H1 (cell line): ENCODE measurements around the gene EPB41L4B. TPM values are rescaled to one million over a fixed set of nuclear protein-coding genes. Genes with fewer than 3 reads are reported as not detected.

Experiments
- CTCF ChIA-PET: fragments of 300-600 bp; sonication (Branson Sonifier 250); formaldehyde crosslinking; loops from one replicate; lab custom pipeline; 2021; ENCODE audit not compliant: partially characterized antibody; lab: Charles Lee
- POLR2A ChIA-PET: fragments of 300-600 bp; sonication (Branson Sonifier 250); formaldehyde crosslinking; loops from one replicate; lab custom pipeline; 2021; ENCODE audit warnings: inconsistent platforms; ENCODE audit not compliant: partially characterized antibody; lab: Charles Lee
- DNase-seq, 2 experiments: peaks; one replicate each; pipeline versions ENCODE4 v3.0.0 to v3.0.0-alpha.2; 2010 to 2022; ENCODE audit warnings: low spot score in 2 of 2, low read depth in 1 of 2, mixed read lengths in 1 of 2
- FAIRE-seq: peaks from 2 replicates; lab custom pipeline; 2011; peaks lifted over from hg19 to GRCh38; lab: Jason Lieb, UNC
- H2AFZ ChIP-seq: 2 replicates; pipeline ENCODE4 v1.8.1; 2012; ENCODE audit warnings: low read length, inconsistent platforms
- H2AK5ac ChIP-seq: 2 replicates; pipeline ENCODE4 v1.6.1; 2013; ENCODE audit warnings: low read depth, low read length
- H2BK120ac ChIP-seq: replicated peaks from 2 replicates; pipeline ENCODE3; 2013; ENCODE audit warnings: low read depth, low read length, inconsistent platforms
- H2BK12ac ChIP-seq: 2 replicates; pipeline ENCODE4 v1.6.1; 2013; ENCODE audit warnings: low read depth, low read length
- H2BK15ac ChIP-seq: 2 replicates; pipeline ENCODE4 v1.6.1; 2013; ENCODE audit warnings: low read length
- H2BK20ac ChIP-seq: 2 replicates; pipeline ENCODE4 v1.6.1; 2013; ENCODE audit warnings: low read length
- H2BK5ac ChIP-seq: 2 replicates; pipeline ENCODE4 v1.6.1; 2013; ENCODE audit warnings: low read depth, low read length
- H3K14ac ChIP-seq: 2 replicates; pipeline ENCODE4 v1.6.1; 2013; ENCODE audit warnings: inconsistent platforms; ENCODE audit not compliant: insufficient read length
- H3K18ac ChIP-seq: 2 replicates; pipeline ENCODE4 v1.6.1; 2013; ENCODE audit warnings: low read length; ENCODE audit errors: extremely low read depth
- H3K23ac ChIP-seq: 2 replicates; pipeline ENCODE4 v1.6.1; 2013; ENCODE audit warnings: inconsistent platforms; ENCODE audit not compliant: insufficient read length
- H3K23me2 ChIP-seq: 2 replicates; pipeline ENCODE4 v1.6.1; 2013; ENCODE audit warnings: low read depth, low read length
- H3K27ac ChIP-seq: 2 replicates; pipeline ENCODE4 v1.6.1; 2011; ENCODE audit warnings: low read depth, low read length, inconsistent platforms
- H3K27me3 ChIP-seq, 4 experiments: replicated peaks in 1 of 4; 1 replicate in 1 of 4; 2 replicates in 3 of 4; pipeline versions ENCODE4 v1.6.1 to v1.8.1; 2011 to 2013; ENCODE audit warnings: low read length in 3 of 4, mild to moderate bottlenecking in 3 of 4, inconsistent platforms in 2 of 4, mixed read lengths in 2 of 4, moderate library complexity in 1 of 4; ENCODE audit not compliant: control insufficient read depth in 3 of 4, insufficient read depth in 3 of 4; ENCODE audit errors: extremely low read depth in 1 of 4
- H3K36me3 ChIP-seq, 4 experiments: 2 replicates each; pipeline versions ENCODE4 v1.6.1 to v1.8.1; 2011 to 2013; ENCODE audit warnings: mild to moderate bottlenecking in 4 of 4, low read length in 3 of 4, moderate library complexity in 2 of 4, control low read depth in 1 of 4, inconsistent platforms in 1 of 4; ENCODE audit not compliant: insufficient read depth in 4 of 4, control insufficient read depth in 2 of 4
- H3K4ac ChIP-seq: replicated peaks from 2 replicates; pipeline ENCODE3; 2013; ENCODE audit warnings: low read length, low read depth, mixed read lengths, inconsistent platforms; ENCODE audit not compliant: insufficient read length
- H3K4me1 ChIP-seq, 4 experiments: replicated peaks in 1 of 4; 1 replicate in 1 of 4; 2 replicates in 3 of 4; pipeline versions ENCODE4 v1.6.1 to v1.8.1; 2011 to 2013; ENCODE audit warnings: low read length in 3 of 4, inconsistent platforms in 2 of 4, mixed read lengths in 1 of 4; ENCODE audit not compliant: insufficient read depth in 4 of 4, control insufficient read depth in 3 of 4
- H3K4me2 ChIP-seq, 2 experiments: 2 replicates each; pipeline versions ENCODE4 v1.6.1 to v1.8.1; 2011 to 2013; ENCODE audit warnings: low read depth in 2 of 2, low read length in 2 of 2, control low read depth in 1 of 2, inconsistent platforms in 1 of 2, mild to moderate bottlenecking in 1 of 2; ENCODE audit not compliant: insufficient read depth in 1 of 2
- H3K4me3 ChIP-seq, 4 experiments: fragments of 200-600, 300-600 bp in 1 of 4; sonication (generic), shearing (Covaris generic), sonication (Bioruptor Twin) in 1 of 4; 2 replicates each; pipeline versions ENCODE4 v1.5.1 to v1.8.1; 2011 to 2016; ENCODE audit warnings: low read length in 4 of 4, low read depth in 3 of 4, control low read depth in 2 of 4, inconsistent platforms in 2 of 4, mild to moderate bottlenecking in 2 of 4, mixed read lengths in 1 of 4, moderate library complexity in 1 of 4; ENCODE audit not compliant: insufficient read depth in 2 of 4; ENCODE audit errors: extremely low read depth in 1 of 4
- H3K56ac ChIP-seq: replicated peaks from 2 replicates; pipeline ENCODE3; 2013; ENCODE audit warnings: low read depth, mild to moderate bottlenecking, mixed read lengths, low read length, inconsistent platforms; ENCODE audit not compliant: insufficient read length
- H3K79me1 ChIP-seq: 2 replicates; pipeline ENCODE4 v1.6.1; 2013; ENCODE audit warnings: low read depth, low read length, control low read depth
- H3K79me2 ChIP-seq, 2 experiments: 2 replicates each; pipeline versions ENCODE4 v1.6.1 to v1.8.1; 2012 to 2013; ENCODE audit warnings: low read length in 2 of 2, mild to moderate bottlenecking in 2 of 2, inconsistent platforms in 1 of 2; ENCODE audit not compliant: insufficient read depth in 2 of 2, control insufficient read depth in 1 of 2
- H3K9ac ChIP-seq, 4 experiments: replicated peaks in 1 of 4; 1 replicate in 1 of 4; 2 replicates in 3 of 4; pipeline versions ENCODE4 v1.6.1 to v1.8.1; 2011 to 2013; ENCODE audit warnings: low read depth in 3 of 4, low read length in 3 of 4, control low read depth in 2 of 4, mild to moderate bottlenecking in 2 of 4, moderate library complexity in 2 of 4, inconsistent platforms in 1 of 4; ENCODE audit errors: extremely low read depth in 1 of 4
- H3K9me3 ChIP-seq, 2 experiments: 2 replicates each; pipeline versions ENCODE4 v1.6.1 to v1.8.1; 2012 to 2013; ENCODE audit warnings: mild to moderate bottlenecking in 2 of 2, moderate library complexity in 2 of 2, control low read depth in 1 of 2, inconsistent platforms in 1 of 2, low read depth in 1 of 2, low read length in 1 of 2, mixed read lengths in 1 of 2; ENCODE audit not compliant: insufficient read depth in 2 of 2
- H4K20me1 ChIP-seq, 2 experiments: replicated peaks in 1 of 2; 2 replicates each; pipeline versions ENCODE3 to v1.8.1; 2011 to 2013; ENCODE audit warnings: inconsistent platforms in 2 of 2, low read length in 2 of 2, mild to moderate bottlenecking in 1 of 2; ENCODE audit not compliant: insufficient read depth in 2 of 2, control insufficient read depth in 1 of 2
- H4K5ac ChIP-seq: 2 replicates; pipeline ENCODE4 v1.6.1; 2013; ENCODE audit warnings: low read length, low read depth, mixed read lengths, inconsistent platforms; ENCODE audit not compliant: insufficient read length
- H4K8ac ChIP-seq: 2 replicates; pipeline ENCODE4 v1.8.0; 2013; ENCODE audit warnings: mild to moderate bottlenecking, moderate library complexity, low read length, inconsistent platforms; ENCODE audit not compliant: insufficient read depth; ENCODE audit errors: extremely low read depth
- H4K91ac ChIP-seq: replicated peaks from 2 replicates; pipeline ENCODE3; 2013; ENCODE audit warnings: low read length, mixed read lengths, inconsistent platforms; ENCODE audit not compliant: insufficient read length
- WGBS, 2 experiments: shearing (Covaris generic) in 1 of 2; methylation state at CpG; one replicate each; pipeline versions ENCODE4 v1.1.6 to v1.1.7; 2013 to 2015; ENCODE audit warnings: low lambda C conversion rate in 2 of 2, mixed read lengths in 2 of 2, inconsistent platforms in 1 of 2, low coverage in 1 of 2, missing lambda C conversion rate in 1 of 2; ENCODE audit not compliant: insufficient replicate concordance in 2 of 2, insufficient coverage in 1 of 2, insufficient read length in 1 of 2; ENCODE audit errors: extremely low coverage in 1 of 2, missing lambda C conversion rate in 1 of 2; 5-methylcytosine and 5-hydroxymethylcytosine counted together
- polyA plus RNA-seq, 7 experiments: library from polyadenylated mRNA; depleted of rRNA in 3 of 7; stranded (reverse) in 5 of 7; unstranded in 2 of 7; fragments of >200 nt in 5 of 7; fragments of 200-250 nt in 2 of 7; gene quantifications; 1 replicate in 5 of 7; 2 replicates in 1 of 7; 4 replicates in 1 of 7; pipeline versions ENCODE4 v1.2.1 to v1.2.3, GENCODE V29; 2011 to 2013; ENCODE audit warnings: missing spikeins in 2 of 7, mixed read lengths in 2 of 7
- total RNA-seq: library from RNA; stranded (reverse); fragmentation: NEBNext Ultra II Directional; extraction: Animal tissue kit (Norgen Biotek cat#: 25700); gene quantifications from 2 replicates; pipeline ENCODE4 v1.2.1, GENCODE V29; 2021

Gene EPB41L4B
- total and polyA plus RNA-seq, 2 of the 8 experiments (the other 6 are each of a cell fraction or from before 2014, with no cell fraction given), result 11.9 to 25.0 TPM

DNA sequence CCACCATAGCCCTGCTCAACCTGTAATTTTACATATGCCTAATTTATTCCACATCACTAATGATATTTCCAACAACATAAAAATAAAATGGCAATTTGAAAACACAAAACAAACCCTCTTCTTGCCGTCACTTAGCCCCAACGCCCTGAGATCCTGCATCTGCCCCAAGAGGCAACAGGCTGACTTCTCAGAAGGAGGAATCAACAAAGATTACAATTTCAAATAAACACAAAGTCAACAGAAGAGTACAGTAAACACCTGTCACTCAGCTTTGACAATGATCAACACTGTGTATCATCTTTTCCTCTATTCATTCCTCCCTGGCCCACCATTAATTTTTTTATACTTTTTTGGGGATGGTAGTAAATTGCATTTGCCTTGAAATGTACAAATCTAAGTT is 19.8 kb downstream of the EPB41L4B start:
- no peaks in the 10 kb centered on the region for H3K27me3 ChIP-seq
- no peak for DNase-seq
- H3K14ac ChIP-seq, result no peak overlapping the region
- H2AFZ ChIP-seq, result no peak overlapping the region
- H2BK15ac ChIP-seq, result no peak overlapping the region
- no peak overlapping the region for H3K18ac ChIP-seq
- ChIA-PET POLR2A (interaction anchor here (1.2 kb wide), 1 partner anchor 17 kb away, joined by 3 read pairs; no protein-coding TSS in a partner anchor), CTCF (no interaction called here)
- no peaks in the 10 kb centered on the region for H3K36me3 ChIP-seq
- H4K91ac ChIP-seq, result no peak overlapping the region
- WGBS, 2 experiments, result 94% methylated on average over 2 of the region's 2 CpGs; no CpG with 5 or more reads in 1 of the 2 experiments
- no peak for FAIRE-seq
- peaks cover 17% of the 10 kb centered on the region for H3K79me1 ChIP-seq
- no peak overlapping the region for H3K9ac ChIP-seq
- no peak overlapping the region for H3K4ac ChIP-seq
- no peaks in the 10 kb centered on the region for H3K23me2 ChIP-seq
- no peak overlapping the region for H3K23ac ChIP-seq
- H4K20me1 ChIP-seq, result peaks cover 5 to 6% of the 10 kb centered on the region in 2 experiments
- no peak overlapping the region for H3K56ac ChIP-seq
- no peak overlapping the region for H2BK20ac ChIP-seq
- H4K8ac ChIP-seq, result no peak overlapping the region
- H3K4me2 ChIP-seq, result no peak overlapping the region
- peaks cover 9 to 90% of the 10 kb centered on the region in 2 experiments; a peak in 3 of 4 replicates for H3K79me2 ChIP-seq
- no peak overlapping the region for H3K27ac ChIP-seq
- peaks cover 0 to 4% (median 0%) of the 10 kb centered on the region in 4 experiments; a peak in 2 of 7 replicates for H3K4me1 ChIP-seq
- H3K4me3 ChIP-seq, result no peak overlapping the region
- H3K9me3 ChIP-seq, result no peaks in the 10 kb centered on the region
- no peak overlapping the region for H4K5ac ChIP-seq
- H2BK5ac ChIP-seq, result no peak overlapping the region
- no peak overlapping the region for H2BK120ac ChIP-seq
- no peak overlapping the region for H2BK12ac ChIP-seq
- no peak overlapping the region for H2AK5ac ChIP-seq
